ENCODE results near the gene RTN4. TPM values are rescaled to one million over a fixed set of nuclear protein-coding genes. Genes with fewer than 3 reads are reported as not detected.

RTN4 gene
- total RNA-seq, 1 experiment from 2014 or later, result 200 TPM

- H3K4me1 Mint-ChIP-seq, result peaks cover 8% of the 10 kb centered on the region in 2 experiments
- Histone ChIP-seq H3K27me3 (ENCODE audit: insufficient read depth, low read length) (no peaks in the 10 kb centered on the region), H3K79me1 (ENCODE audit: insufficient read depth, low read depth, low read length, poor library complexity, severe bottlenecking) (no peaks in the 10 kb centered on the region), H3T11ph (ENCODE audit: low read length) (no peak overlapping the region), H4K20me1 (ENCODE audit: control insufficient read depth, insufficient read depth, insufficient read length) (no peaks in the 10 kb centered on the region), H3K23me2 (ENCODE audit: insufficient read length, low read depth, low read length, poor library complexity, severe bottlenecking) (no peaks in the 10 kb centered on the region), H3K14ac (ENCODE audit: insufficient read depth, low read length) (no peak overlapping the region), H3K9me3 (ENCODE audit: control insufficient read depth, low read depth, low read length) (no peaks in the 10 kb centered on the region), H2BK120ac (ENCODE audit: low read depth, low read length, poor library complexity, severe bottlenecking) (no peak overlapping the region), H3K27ac (ENCODE audit: insufficient read length, low read depth, low read length) (no peak overlapping the region), H2BK15ac (ENCODE audit: low read depth, low read length) (no peak overlapping the region), H3K56ac (ENCODE audit: insufficient read length, low read depth, low read length) (no peak overlapping the region), H2AK5ac (ENCODE audit: insufficient read length, low read length) (no peak overlapping the region), H2BK20ac (ENCODE audit: low read depth, low read length, poor library complexity, severe bottlenecking) (no peak overlapping the region), H3K18ac (ENCODE audit: insufficient read length, low read depth, low read length) (no peak overlapping the region), H3K4me2 (ENCODE audit: insufficient read depth, insufficient read length, low read length) (no peak overlapping the region), H3K23ac (ENCODE audit: insufficient read length, low read depth, low read length) (no peak overlapping the region), H2BK5ac (ENCODE audit: insufficient read length, low read length) (no peak overlapping the region), H3K4me1 (ENCODE audit: insufficient read depth, low read length) (no peaks in the 10 kb centered on the region), H2AFZ (ENCODE audit: low read length) (no peak overlapping the region), H3K79me2 (ENCODE audit: insufficient read depth, low read length) (no peaks in the 10 kb centered on the region), H3K4ac (ENCODE audit: low read depth, low read length) (no peak overlapping the region), H2BK12ac (ENCODE audit: insufficient read length, low read depth, low read length) (no peak overlapping the region), H4K91ac (ENCODE audit: insufficient read length, low read depth, low read length) (no peak overlapping the region), H4K8ac (replicated peaks; ENCODE audit: insufficient read length, low read depth, low read length) (no peak overlapping the region), H3K9ac (ENCODE audit: extremely low read depth, insufficient read length, low read length) (no peak overlapping the region), H4K5ac (ENCODE audit: insufficient read length, low read depth, low read length) (no peak overlapping the region)
- no CpG with 5 or more reads among the region's 5 CpGs for WGBS (ENCODE audit: extremely low coverage, insufficient read length, low lambda C conversion rate)
- H3K4me3 Mint-ChIP-seq, result no peak overlapping the region
- peaks cover 4 to 6% (median 4%) of the 10 kb centered on the region in 3 experiments; a peak in 6 of 7 replicates for H3K36me3 Mint-ChIP-seq (ENCODE audit: insufficient read depth in 1 of 3, low read depth in 3 of 3)
- no peak for DNase-seq
- no peak overlapping the region for H3K27ac Mint-ChIP-seq
- H3K27me3 Mint-ChIP-seq (ENCODE audit: low read depth), result peaks cover 2% of the 10 kb centered on the region
- TF ChIP-seq CTCF (conservative IDR thresholded peaks at IDR 0.05), result no peak
- peaks cover 10 to 14% of the 10 kb centered on the region in 2 experiments for H3K9me3 Mint-ChIP-seq
Measured at GRCh38 chr2:54942373-54942772, 107.9 kb downstream of the RTN4 start.

Data from H9 (cell line).